ENCODE data around the gene MBP. TPM values are rescaled to one million over a fixed set of nuclear protein-coding genes. Genes with fewer than 3 reads are reported as not detected.
"Not testable (repeated sequence)": the region's sequence is repeated elsewhere in the genome, so short reads cannot be mapped to it uniquely, and the experiment has no call there.

MBP gene
- total RNA-seq, 1 experiment from 2014 or later: 4.5 TPM

GRCh38 chr18:76993085-76993382 lies 139.5 kb downstream of the MBP start:
- DNase-seq: no peak
- H3K4me3 ChIP-seq (ENCODE audit: insufficient read depth, low read depth, low read length): no peak overlapping the region
- no peaks in the 10 kb centered on the region for H3K27me3 ChIP-seq (ENCODE audit: control insufficient read depth, insufficient read depth, low read length)
- H3K36me3 ChIP-seq (replicated peaks; ENCODE audit: control insufficient read depth, insufficient read depth, low read length): no peaks in the 10 kb centered on the region

GRCh38 chr18:76992226-76993084 lies 140.1 kb downstream of the MBP start:
- Histone ChIP-seq H3K36me3 (replicated peaks; ENCODE audit: control insufficient read depth, insufficient read depth, low read length) (no peaks in the 10 kb centered on the region), H3K4me3 (ENCODE audit: insufficient read depth, low read depth, low read length) (no peak overlapping the region), H3K27me3 (ENCODE audit: control insufficient read depth, insufficient read depth, low read length) (no peaks in the 10 kb centered on the region)
- no peak for DNase-seq

GRCh38 chr18:76991021-76991688 lies 141.4 kb downstream of the MBP start:
- H3K27me3 ChIP-seq (ENCODE audit: control insufficient read depth, insufficient read depth, low read length): no peaks in the 10 kb centered on the region
- H3K36me3 ChIP-seq (replicated peaks; ENCODE audit: control insufficient read depth, insufficient read depth, low read length): no peaks in the 10 kb centered on the region
- no peak for DNase-seq
- H3K4me3 ChIP-seq (ENCODE audit: insufficient read depth, low read depth, low read length): no peak overlapping the region

GRCh38 chr18:76990343-76991020 lies 142.1 kb downstream of the MBP start:
- H3K27me3 ChIP-seq (ENCODE audit: control insufficient read depth, insufficient read depth, low read length); H3K36me3 ChIP-seq (replicated peaks; ENCODE audit: control insufficient read depth, insufficient read depth, low read length); H3K4me3 ChIP-seq (ENCODE audit: insufficient read depth, low read depth, low read length); DNase-seq: not testable (repeated sequence)

GRCh38 chr18:76989647-76990190 lies 142.9 kb downstream of the MBP start:
- no peak overlapping the region for H3K4me3 ChIP-seq (ENCODE audit: insufficient read depth, low read depth, low read length)
- no peaks in the 10 kb centered on the region for H3K27me3 ChIP-seq (ENCODE audit: control insufficient read depth, insufficient read depth, low read length)
- H3K36me3 ChIP-seq (replicated peaks; ENCODE audit: control insufficient read depth, insufficient read depth, low read length): no peaks in the 10 kb centered on the region
- no peak for DNase-seq

GRCh38 chr18:76988827-76989646 lies 143.5 kb downstream of the MBP start:
- DNase-seq: no peak
- Histone ChIP-seq H3K4me3 (ENCODE audit: insufficient read depth, low read depth, low read length) (no peak overlapping the region), H3K36me3 (replicated peaks; ENCODE audit: control insufficient read depth, insufficient read depth, low read length) (no peaks in the 10 kb centered on the region), H3K27me3 (ENCODE audit: control insufficient read depth, insufficient read depth, low read length) (no peaks in the 10 kb centered on the region)

GRCh38 chr18:76988031-76988826 lies 144.4 kb downstream of the MBP start:
- DNase-seq: no peak
- H3K27me3 ChIP-seq (ENCODE audit: control insufficient read depth, insufficient read depth, low read length): no peaks in the 10 kb centered on the region
- H3K36me3 ChIP-seq (replicated peaks; ENCODE audit: control insufficient read depth, insufficient read depth, low read length): no peaks in the 10 kb centered on the region
- no peak overlapping the region for H3K4me3 ChIP-seq (ENCODE audit: insufficient read depth, low read depth, low read length)

GRCh38 chr18:76986406-76986805 lies 146.2 kb downstream of the MBP start:
- Histone ChIP-seq H3K4me3 (ENCODE audit: insufficient read depth, low read depth, low read length) (no peak overlapping the region), H3K27me3 (ENCODE audit: control insufficient read depth, insufficient read depth, low read length) (no peaks in the 10 kb centered on the region), H3K36me3 (replicated peaks; ENCODE audit: control insufficient read depth, insufficient read depth, low read length) (no peaks in the 10 kb centered on the region)
- no peak for DNase-seq

GRCh38 chr18:76985951-76986236 lies 146.7 kb downstream of the MBP start:
- H3K4me3 ChIP-seq (ENCODE audit: insufficient read depth, low read depth, low read length): no peak overlapping the region
- H3K36me3 ChIP-seq (replicated peaks; ENCODE audit: control insufficient read depth, insufficient read depth, low read length): no peaks in the 10 kb centered on the region
- no peak for DNase-seq
- H3K27me3 ChIP-seq (ENCODE audit: control insufficient read depth, insufficient read depth, low read length): no peaks in the 10 kb centered on the region

- Histone ChIP-seq H3K27me3 (ENCODE audit: control insufficient read depth, insufficient read depth, low read length) (no peaks in the 10 kb centered on the region), H3K36me3 (replicated peaks; ENCODE audit: control insufficient read depth, insufficient read depth, low read length) (no peaks in the 10 kb centered on the region), H3K4me3 (ENCODE audit: insufficient read depth, low read depth, low read length) (no peak overlapping the region)
- no peak for DNase-seq
Measured at GRCh38 chr18:76985156-76985950, 147.2 kb downstream of the MBP start.

GRCh38 chr18:76984193-76985155 lies 148.1 kb downstream of the MBP start:
- Histone ChIP-seq H3K27me3 (ENCODE audit: control insufficient read depth, insufficient read depth, low read length) (no peaks in the 10 kb centered on the region), H3K4me3 (ENCODE audit: insufficient read depth, low read depth, low read length) (no peak overlapping the region), H3K36me3 (replicated peaks; ENCODE audit: control insufficient read depth, insufficient read depth, low read length) (no peaks in the 10 kb centered on the region)
- DNase-seq: no peak

GRCh38 chr18:76983613-76984051 lies 149.0 kb downstream of the MBP start:
- no peaks in the 10 kb centered on the region for H3K27me3 ChIP-seq (ENCODE audit: control insufficient read depth, insufficient read depth, low read length)
- H3K4me3 ChIP-seq (ENCODE audit: insufficient read depth, low read depth, low read length): no peak overlapping the region
- no peak for DNase-seq
- no peaks in the 10 kb centered on the region for H3K36me3 ChIP-seq (replicated peaks; ENCODE audit: control insufficient read depth, insufficient read depth, low read length)
